Activated CD4-positive, alpha-beta T cell treated with anti-CD3 and anti-CD28 coated beads, Interleukin-2, amount 10 ng/mL, durations not matched to agents 7 days and 5 days (primary cell): ENCODE measurements around the gene CNKSR1. TPM values are rescaled to one million over a fixed set of nuclear protein-coding genes. Genes with fewer than 3 reads are reported as not detected.
"Not testable (repeated sequence)": the region's sequence is repeated elsewhere in the genome, so short reads cannot be mapped to it uniquely, and the experiment has no call there.

Experiments
- CTCF ChIA-PET: fragments of 350-600 bp; sonication (Branson Sonifier 250); formaldehyde crosslinking; loops from one replicate; lab custom pipeline; 2021; ENCODE audit warnings: antibody characterized with exemption; lab: Charles Lee
- POLR2A ChIA-PET: fragments of 350-600 bp; sonication (Branson Sonifier 250); formaldehyde crosslinking; loops from one replicate; lab custom pipeline; 2021; ENCODE audit warnings: antibody characterized with exemption; lab: Charles Lee
- DNase-seq: peaks from one replicate; pipeline ENCODE4 v3.0.0-alpha.2; 2020
- H3K27ac Mint-ChIP-seq: one replicate; pipeline ENCODE4 v1.8.0; 2021; ENCODE audit warnings: mild to moderate bottlenecking, moderate library complexity, mixed read lengths
- H3K27me3 Mint-ChIP-seq: one replicate; pipeline ENCODE4 v1.8.0; 2021; ENCODE audit warnings: mixed read lengths
- H3K36me3 Mint-ChIP-seq: one replicate; pipeline ENCODE4 v1.8.0; 2021; ENCODE audit warnings: low read depth, mixed read lengths
- H3K4me1 Mint-ChIP-seq: one replicate; pipeline ENCODE4 v1.8.0; 2021; ENCODE audit warnings: mixed read lengths
- H3K4me3 Mint-ChIP-seq: one replicate; pipeline ENCODE4 v1.8.0; 2021; ENCODE audit warnings: mild to moderate bottlenecking, moderate library complexity, mixed read lengths
- H3K9me3 Mint-ChIP-seq: one replicate; pipeline ENCODE4 v1.8.0; 2021; ENCODE audit warnings: mixed read lengths
- total RNA-seq, 2 experiments: library from RNA; stranded (reverse); gene quantifications; one replicate each; pipeline ENCODE4 v1.2.3, GENCODE V29; 2021

Gene CNKSR1
- total RNA-seq, 2 experiments from 2014 or later: 6.4 to 7.5 TPM

DNA sequence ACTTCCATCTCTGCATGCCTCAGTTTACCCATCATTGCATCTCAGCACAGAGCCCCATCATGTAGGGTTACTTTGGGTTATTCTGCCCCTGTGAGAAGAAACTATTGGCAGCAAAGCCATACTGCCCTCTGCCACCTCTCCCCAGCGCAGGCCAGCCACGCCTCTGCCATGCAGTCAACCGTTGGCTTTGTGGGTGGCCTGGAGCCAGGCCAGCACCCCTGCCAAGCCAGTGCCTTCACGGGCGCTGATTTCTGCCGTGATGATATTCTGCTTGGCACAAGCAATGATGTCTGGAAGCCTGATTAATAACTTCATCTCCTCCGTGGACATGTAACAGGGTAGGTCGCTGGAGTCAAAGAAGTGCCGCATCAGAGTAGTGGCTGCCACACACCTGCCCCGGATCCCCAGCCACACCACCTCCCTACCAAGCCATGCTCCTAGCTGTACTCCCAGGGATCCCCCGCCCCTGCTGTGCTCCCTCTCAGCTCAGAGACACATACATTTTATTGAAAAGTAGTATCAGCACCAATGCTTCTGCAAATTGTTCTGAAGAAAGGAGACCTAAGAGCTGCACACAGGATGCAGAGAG is 41.7 kb downstream of the CNKSR1 start:
- H3K4me1 Mint-ChIP-seq: no peaks in the 10 kb centered on the region
- POLR2A ChIA-PET: no interaction called here
- CTCF ChIA-PET: interaction anchor here (1.0 to 4.7 kb wide), 2 partner anchors 15 to 66 kb away, joined by 3 to 21 read pairs; partner anchors contain the start of gene CEP85

DNA sequence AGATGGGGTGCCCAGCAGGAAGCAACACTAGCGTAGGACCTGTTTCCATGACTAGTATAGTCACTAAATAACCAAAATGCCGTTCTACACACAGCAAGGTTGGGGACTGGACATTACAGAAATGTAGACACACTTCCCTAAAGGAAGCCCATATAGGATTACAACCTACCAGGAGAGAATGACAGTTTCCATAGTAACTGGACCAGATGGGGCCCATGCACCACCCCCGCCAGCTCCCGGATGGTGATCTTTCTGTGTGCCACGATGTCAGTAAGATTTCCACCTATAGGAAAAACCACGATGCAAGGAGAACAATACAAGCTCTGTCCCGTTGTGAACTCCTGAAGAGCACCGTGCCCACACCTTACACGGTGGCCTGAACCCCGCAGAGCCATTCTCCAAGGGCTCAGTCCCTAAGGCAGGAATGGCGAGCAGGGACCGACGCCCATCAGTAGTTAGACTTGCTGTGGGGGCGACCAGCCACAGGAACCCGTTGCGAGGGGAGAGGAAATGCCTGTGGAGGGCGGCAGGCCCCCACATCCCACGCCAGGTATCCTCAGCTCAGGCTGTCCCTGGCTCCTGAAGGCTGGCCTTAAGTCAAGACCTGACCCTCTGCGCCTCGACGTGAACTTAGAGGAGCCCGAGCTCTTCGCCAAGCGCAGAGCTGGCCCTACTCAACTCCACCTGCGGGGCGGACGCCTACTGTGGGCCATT is 43.1 kb downstream of the CNKSR1 start:
- Mint-ChIP-seq H3K4me3 (no peak overlapping the region), H3K36me3 (no peaks in the 10 kb centered on the region), H3K27ac (no peak overlapping the region), H3K27me3 (peaks cover 23% of the 10 kb centered on the region), H3K9me3 (no peaks in the 10 kb centered on the region), H3K4me1 (peaks cover under 1% of the 10 kb centered on the region)
- POLR2A ChIA-PET: no interaction called here
- CTCF ChIA-PET: interaction anchor here (4.7 kb wide), 1 partner anchor 14 kb away, joined by 21 read pairs; the partner anchor contains the start of gene CEP85
- DNase-seq: no peak

More for the DNA sequence above, 41.7 kb downstream of the CNKSR1 start:
- DNase-seq: no peak
- H3K36me3 Mint-ChIP-seq: no peaks in the 10 kb centered on the region
- H3K9me3 Mint-ChIP-seq: no peaks in the 10 kb centered on the region
- no peak overlapping the region for H3K27ac Mint-ChIP-seq
- no peak overlapping the region for H3K4me3 Mint-ChIP-seq
- peaks cover 12% of the 10 kb centered on the region for H3K27me3 Mint-ChIP-seq

DNA sequence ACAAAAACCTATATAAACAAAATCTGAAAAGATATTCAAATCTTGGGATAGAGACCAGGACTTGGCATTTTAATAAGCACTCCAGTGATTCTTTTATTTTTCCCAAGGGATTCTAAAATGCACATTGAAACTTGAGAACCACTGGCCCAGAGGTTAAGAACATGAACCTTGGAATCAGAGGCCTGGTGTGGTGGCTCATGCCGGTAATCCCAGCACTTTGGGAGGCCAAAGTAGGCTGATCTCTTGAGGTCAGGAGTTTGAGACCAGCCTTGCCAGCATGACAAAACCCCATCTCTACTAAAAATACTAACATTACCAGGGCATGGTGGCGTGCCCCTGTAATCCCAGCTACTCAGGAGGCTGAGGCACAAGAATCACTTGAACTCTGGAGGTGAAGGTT is 43.8 kb downstream of the CNKSR1 start:
- H3K27me3 Mint-ChIP-seq: peaks cover 30% of the 10 kb centered on the region
- no peak overlapping the region for H3K4me3 Mint-ChIP-seq
- DNase-seq: no peak
- H3K9me3 Mint-ChIP-seq: no peaks in the 10 kb centered on the region
- ChIA-PET POLR2A (no interaction called here), CTCF (interaction anchor here (4.7 kb wide), 1 partner anchor 13 kb away, joined by 21 read pairs; the partner anchor contains the start of gene CEP85)
- no peak overlapping the region for H3K27ac Mint-ChIP-seq
- H3K4me1 Mint-ChIP-seq: peaks cover 6% of the 10 kb centered on the region
- no peaks in the 10 kb centered on the region for H3K36me3 Mint-ChIP-seq

DNA sequence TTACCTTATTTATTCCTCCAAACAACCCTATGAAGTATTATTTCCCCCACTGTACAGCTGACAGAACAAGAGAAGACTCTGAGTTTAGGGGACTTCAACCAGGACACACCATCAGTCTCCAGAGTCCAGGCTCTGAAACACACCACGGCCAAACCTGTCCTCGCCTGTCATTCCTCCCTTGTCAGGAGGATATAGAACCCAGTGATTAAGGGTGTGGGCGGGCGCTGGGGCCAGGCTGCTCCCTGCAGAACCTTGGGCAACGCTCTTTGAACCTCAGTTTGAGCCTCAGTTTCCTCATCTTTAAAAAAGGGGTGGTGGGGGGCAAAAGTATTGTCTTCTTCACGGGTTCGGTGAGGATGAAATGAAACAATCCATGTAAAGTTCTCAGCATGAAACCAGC is 47.3 kb downstream of the CNKSR1 start:
- POLR2A ChIA-PET: no interaction called here
- Mint-ChIP-seq H3K4me3 (no peak overlapping the region), H3K9me3 (no peaks in the 10 kb centered on the region), H3K27me3 (peaks cover 46% of the 10 kb centered on the region), H3K36me3 (no peaks in the 10 kb centered on the region), H3K27ac (no peak overlapping the region), H3K4me1 (peaks cover 10% of the 10 kb centered on the region)
- CTCF ChIA-PET: interaction anchor here (2.3 kb wide), 1 partner anchor 9 kb away, joined by 9 read pairs; the partner anchor contains the start of gene CEP85
- DNase-seq: no peak

DNA sequence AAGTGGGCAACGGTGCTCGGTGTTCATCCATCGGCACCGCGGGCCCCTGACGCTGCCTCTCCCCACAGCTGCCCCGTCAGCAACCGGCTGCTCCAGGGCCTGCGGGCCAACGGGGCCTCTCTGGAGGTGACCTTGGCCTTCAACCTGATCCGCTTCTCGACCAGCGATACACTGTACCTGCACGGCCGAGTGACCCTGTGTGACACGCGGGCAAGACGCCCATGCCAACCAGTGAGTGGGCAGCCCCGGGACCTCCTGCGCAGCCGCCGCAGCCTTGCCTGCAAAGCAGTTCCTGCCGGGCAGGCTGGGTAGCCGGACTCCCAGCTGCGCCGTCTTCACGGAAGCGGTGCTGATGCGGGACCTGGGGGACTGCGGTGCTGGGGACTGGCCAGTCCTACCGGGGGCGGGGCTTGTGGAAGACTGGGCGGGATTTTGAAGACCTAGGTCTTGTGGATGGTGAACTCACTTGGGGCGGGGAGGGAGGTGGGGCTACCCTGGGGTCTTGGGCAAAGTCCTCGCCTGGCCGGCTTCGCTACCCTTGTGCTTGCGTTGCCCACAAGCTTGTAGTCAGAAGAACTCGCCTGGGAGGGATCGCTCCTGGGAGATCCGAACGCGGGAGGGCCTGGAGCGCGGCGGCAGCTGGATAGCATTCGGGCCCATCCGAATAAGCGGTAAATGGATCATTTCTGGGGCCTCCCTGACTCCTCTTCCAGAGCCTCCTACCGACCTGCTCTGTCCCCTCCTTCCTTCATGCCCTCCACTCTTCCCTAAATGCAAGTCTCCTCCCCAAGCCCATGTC is 47.9 kb downstream of the CNKSR1 start:
- H3K36me3 Mint-ChIP-seq: no peaks in the 10 kb centered on the region
- H3K9me3 Mint-ChIP-seq: no peaks in the 10 kb centered on the region
- ChIA-PET POLR2A (no interaction called here), CTCF (interaction anchor here (2.3 kb wide), 1 partner anchor 9 kb away, joined by 9 read pairs; the partner anchor contains the start of gene CEP85)
- H3K4me1 Mint-ChIP-seq: peaks cover 10% of the 10 kb centered on the region
- H3K4me3 Mint-ChIP-seq: peak overlapping the region; percentile 3
- H3K27me3 Mint-ChIP-seq: peaks cover 46% of the 10 kb centered on the region
- H3K27ac Mint-ChIP-seq: no peak overlapping the region
- DNase-seq: peak; percentile 44

DNA sequence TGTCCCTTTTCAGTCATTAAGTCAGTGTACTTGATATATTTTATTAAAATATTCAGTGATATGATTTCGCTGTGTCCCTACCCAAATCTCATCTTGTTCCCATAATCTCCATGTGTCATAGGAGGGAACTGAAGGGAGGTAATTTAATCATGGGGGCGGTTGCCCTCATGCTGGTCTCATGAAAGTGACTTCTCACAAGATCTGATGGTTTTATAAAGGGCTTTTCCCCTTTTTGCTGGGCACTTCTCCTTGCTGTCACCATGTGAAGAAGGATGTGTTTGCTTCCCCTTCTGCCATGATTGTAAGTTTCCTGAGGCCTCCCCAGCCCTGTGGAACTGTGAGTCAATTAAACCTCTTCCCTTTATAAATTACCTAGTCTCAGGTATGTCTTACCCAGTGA is 53.4 kb downstream of the CNKSR1 start:
- CTCF ChIA-PET: interaction anchor here (1.2 kb wide), 1 partner anchor 91 kb away, joined by 3 read pairs; no protein-coding TSS in a partner anchor
- H3K36me3 Mint-ChIP-seq, DNase-seq, H3K4me3 Mint-ChIP-seq, H3K27ac Mint-ChIP-seq, H3K9me3 Mint-ChIP-seq, POLR2A ChIA-PET: not testable (repeated sequence)
- peaks cover 24% of the 10 kb centered on the region for H3K27me3 Mint-ChIP-seq
- peaks cover 18% of the 10 kb centered on the region for H3K4me1 Mint-ChIP-seq

DNA sequence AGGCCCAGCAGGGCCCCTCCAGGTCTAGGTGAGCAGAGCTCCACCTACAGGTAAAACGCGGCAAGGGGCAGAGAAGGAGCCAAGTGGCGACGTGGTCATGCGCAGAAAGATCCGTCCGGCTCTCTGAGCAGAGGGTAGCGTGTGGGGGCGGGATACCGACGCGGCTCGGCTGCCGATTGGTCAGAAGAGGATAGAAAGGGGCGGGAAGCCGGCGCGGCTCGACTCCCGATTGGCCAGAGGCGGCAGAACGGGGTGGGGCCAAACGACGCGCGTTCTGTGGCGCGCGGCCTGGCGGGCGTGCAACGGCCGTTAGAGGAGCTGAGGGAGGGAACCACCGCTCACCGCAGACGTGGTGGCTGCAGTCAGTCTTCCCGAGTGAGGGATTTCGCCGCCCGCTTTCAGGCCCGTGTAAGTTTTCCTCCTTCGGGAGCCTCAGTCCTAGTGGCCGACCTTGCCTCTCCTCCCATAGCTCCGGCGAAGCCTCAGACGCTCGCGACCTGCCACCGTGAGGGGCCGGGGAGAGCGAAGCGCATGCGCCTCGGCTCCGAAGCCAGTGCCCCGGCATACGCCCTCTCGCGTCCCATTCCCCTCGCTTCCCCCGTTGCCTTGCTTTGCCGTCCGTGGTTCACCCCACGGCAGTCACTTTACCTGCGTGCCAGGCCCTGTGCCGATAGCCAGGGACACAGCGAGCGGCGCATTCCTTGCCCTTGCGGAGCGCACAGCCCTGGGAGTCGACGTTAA is 56.8 kb downstream of the CNKSR1 start, which contains the start of gene CEP85:
TSS of gene CEP85 (plus strand) at position 298 of the 741 bp plus-strand sequence. CDS start 5,584 bp downstream, outside the sequence.
- H3K4me1 Mint-ChIP-seq: peaks cover 36% of the 10 kb centered on the region
- H3K9me3 Mint-ChIP-seq: no peaks in the 10 kb centered on the region
- CTCF ChIA-PET: interaction anchor here (0.6 to 3.5 kb wide), 62 partner anchors 9 to 473 kb away, joined by 3 to 31 read pairs (median 4); partner anchors contain the start of genes C1orf232, CATSPER4, CD52 and DHDDS
- H3K36me3 Mint-ChIP-seq: peaks cover 23% of the 10 kb centered on the region
- peak within 1 kb of the TSS; percentile 97 for H3K27ac Mint-ChIP-seq
- peak; percentile 98 for DNase-seq
- POLR2A ChIA-PET: interaction anchor here (1.2 kb wide), 1 partner anchor 65 kb away, joined by 3 read pairs; the partner anchor contains the start of gene ZNF593
- peak within 1 kb of the TSS; percentile 92 for H3K4me3 Mint-ChIP-seq
- no peaks in the 10 kb centered on the region for H3K27me3 Mint-ChIP-seq

DNA sequence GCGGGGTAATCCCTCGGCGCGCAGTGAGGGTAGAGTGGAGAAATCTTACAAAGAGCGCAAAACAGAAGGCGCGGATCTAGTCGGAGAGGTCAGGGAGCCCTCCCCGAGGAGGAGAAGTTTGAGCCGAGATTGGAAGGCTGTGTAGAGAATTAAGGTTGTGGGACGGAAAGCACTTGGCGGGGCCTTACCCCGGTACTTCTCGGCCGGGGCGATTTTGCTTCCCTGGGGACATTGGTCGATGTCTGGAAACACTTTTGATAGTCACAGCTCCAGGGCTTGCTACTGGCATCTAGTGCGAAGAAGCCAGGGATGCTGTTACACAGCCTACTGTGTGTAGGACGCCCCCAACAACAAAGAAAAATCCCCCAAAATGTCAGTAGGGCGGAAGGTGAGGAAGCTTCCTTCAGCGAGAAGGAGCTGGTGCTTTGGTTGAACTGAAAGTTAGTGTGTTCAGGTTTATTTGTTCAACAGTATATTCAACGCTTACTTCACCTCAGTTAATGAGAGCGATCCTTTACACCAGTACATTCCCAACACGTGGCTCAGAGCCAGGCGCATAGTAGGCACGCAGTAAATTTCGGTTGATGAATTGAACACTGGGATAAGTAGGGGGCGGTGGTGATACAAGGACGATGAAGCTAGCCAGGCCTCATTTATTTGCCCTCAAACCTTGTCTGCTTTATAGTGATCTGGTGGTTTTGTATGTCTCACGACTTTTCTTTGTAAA is 57.5 kb downstream of the CNKSR1 start:
- H3K36me3 Mint-ChIP-seq: peaks cover 23% of the 10 kb centered on the region
- CTCF ChIA-PET: interaction anchor here (0.6 to 3.5 kb wide), 47 partner anchors 9 to 207 kb away, joined by 3 to 31 read pairs (median 6); partner anchors contain the start of genes C1orf232, CATSPER4, CD52 and SH3BGRL3
- no peaks in the 10 kb centered on the region for H3K9me3 Mint-ChIP-seq
- H3K27ac Mint-ChIP-seq: peak overlapping the region; percentile 97
- no peaks in the 10 kb centered on the region for H3K27me3 Mint-ChIP-seq
- DNase-seq: peak; percentile 13
- peaks cover 36% of the 10 kb centered on the region for H3K4me1 Mint-ChIP-seq
- peak overlapping the region; percentile 92 for H3K4me3 Mint-ChIP-seq
- POLR2A ChIA-PET: interaction anchor here (0.6 to 1.2 kb wide), 2 partner anchors 21 to 65 kb away, joined by 3 to 4 read pairs; partner anchors contain the start of gene ZNF593

DNA sequence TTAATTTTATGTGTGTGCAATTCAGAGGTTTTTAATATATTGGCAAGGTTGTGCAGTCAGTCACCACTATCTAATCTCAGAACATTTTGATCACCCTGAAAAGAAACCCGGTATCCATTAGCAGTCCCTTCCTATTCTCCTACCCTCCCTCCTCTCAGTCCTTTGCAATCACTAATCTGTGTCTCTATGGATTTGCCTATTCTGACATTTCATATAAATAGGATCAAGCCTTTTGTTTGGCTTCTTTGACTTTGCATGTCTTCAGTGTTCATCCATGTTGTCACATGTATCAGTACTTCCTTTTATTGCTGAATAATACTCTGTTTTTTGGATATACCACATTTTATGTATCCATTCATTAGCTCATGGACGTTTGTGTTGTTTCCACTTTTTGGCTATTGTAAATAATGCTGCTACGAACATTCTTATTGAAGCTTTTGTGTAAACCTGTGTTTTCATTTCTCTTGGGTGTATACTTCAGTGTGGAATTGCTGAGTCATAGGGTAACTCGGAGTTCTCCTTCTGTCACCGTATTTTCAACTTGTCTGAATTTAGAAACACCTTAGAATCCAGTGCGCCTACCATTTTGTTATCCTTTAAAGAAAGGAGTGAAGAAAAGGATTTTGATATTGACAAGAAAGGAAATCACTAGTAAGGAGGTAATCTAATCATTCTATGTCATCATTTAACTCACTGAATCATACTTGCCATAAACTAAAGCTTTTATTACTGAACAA is 60.1 kb downstream of the CNKSR1 start:
- Mint-ChIP-seq H3K27me3 (no peaks in the 10 kb centered on the region), H3K9me3 (no peaks in the 10 kb centered on the region), H3K4me1 (peaks cover 38% of the 10 kb centered on the region), H3K36me3 (peaks cover 27% of the 10 kb centered on the region), H3K27ac (no peak overlapping the region), H3K4me3 (no peak overlapping the region)
- DNase-seq: no peak
- ChIA-PET POLR2A (no interaction called here), CTCF (interaction anchor here (0.6 to 1.0 kb wide), 2 partner anchors 68 to 70 kb away, joined by 3 read pairs; partner anchors contain the start of gene ZNF593)
